ENCODE results near the gene OR8K5.
"Not testable (repeated sequence)": the region's sequence is repeated elsewhere in the genome, so short reads cannot be mapped to it uniquely, and the experiment has no call there.

Gene OR8K5

GRCh38 chr11:56160217-56160616 lies at the start of gene OR8K5:
TSS of gene OR8K5 (minus strand) at chr11:56160317. CDS start at chr11:56160317, 0 bp downstream.
- no peak for DNase-seq

- DNase-seq = no peak
These were observed 47.7 kb upstream of the OR8K5 start for GRCh38 chr11:56207790-56208189.

GRCh38 chr11:56197367-56197766 lies 37.2 kb upstream of the OR8K5 start:
- DNase-seq = no peak

GRCh38 chr11:56196705-56197104 lies 36.6 kb upstream of the OR8K5 start:
- no peak for DNase-seq

- no peak for DNase-seq
These were observed 28.5 kb upstream of the OR8K5 start for GRCh38 chr11:56188602-56189001.

GRCh38 chr11:56183459-56183858 lies 23.3 kb upstream of the OR8K5 start:
- no peak for DNase-seq

- no peak for DNase-seq
These were observed 16.2 kb upstream of the OR8K5 start, which contains the start of gene OR5J2 for GRCh38 chr11:56176318-56176717. TSS of gene OR5J2 (plus strand) at chr11:56176618. CDS start at chr11:56176618, 0 bp downstream.

- DNase-seq = no peak
These were observed 12.2 kb upstream of the OR8K5 start for GRCh38 chr11:56172256-56172830.

- no peak for DNase-seq
These were observed 3.7 kb upstream of the OR8K5 start for GRCh38 chr11:56163804-56164203.

- peak; percentile 23 for DNase-seq
These were observed 7.8 kb downstream of the OR8K5 start for GRCh38 chr11:56152333-56152732.

- no peak for DNase-seq
These were observed 8.7 kb downstream of the OR8K5 start for GRCh38 chr11:56151376-56151775.

GRCh38 chr11:56143681-56144080 lies 16.4 kb downstream of the OR8K5 start:
- not testable (repeated sequence) for DNase-seq

GRCh38 chr11:56140151-56140661 lies 19.9 kb downstream of the OR8K5 start, which contains the start of gene OR8J3:
TSS of gene OR8J3 (minus strand) at chr11:56140201. CDS start at chr11:56137718, 2,483 bp downstream.
- no peak for DNase-seq

- DNase-seq = no peak
These were observed 38.0 kb downstream of the OR8K5 start, which contains the start of gene OR8H3 for GRCh38 chr11:56122073-56122472. TSS of gene OR8H3 (plus strand) at chr11:56122373. CDS start at chr11:56122373, 0 bp downstream.
